G401.6 (cell line): ENCODE data around the gene BCAR1.

Source experiments
- FAIRE-seq: peaks from 2 replicates; lab custom pipeline; 2012; peaks lifted over from hg19 to GRCh38; lab: Jason Lieb, UNC

Gene BCAR1

DNA sequence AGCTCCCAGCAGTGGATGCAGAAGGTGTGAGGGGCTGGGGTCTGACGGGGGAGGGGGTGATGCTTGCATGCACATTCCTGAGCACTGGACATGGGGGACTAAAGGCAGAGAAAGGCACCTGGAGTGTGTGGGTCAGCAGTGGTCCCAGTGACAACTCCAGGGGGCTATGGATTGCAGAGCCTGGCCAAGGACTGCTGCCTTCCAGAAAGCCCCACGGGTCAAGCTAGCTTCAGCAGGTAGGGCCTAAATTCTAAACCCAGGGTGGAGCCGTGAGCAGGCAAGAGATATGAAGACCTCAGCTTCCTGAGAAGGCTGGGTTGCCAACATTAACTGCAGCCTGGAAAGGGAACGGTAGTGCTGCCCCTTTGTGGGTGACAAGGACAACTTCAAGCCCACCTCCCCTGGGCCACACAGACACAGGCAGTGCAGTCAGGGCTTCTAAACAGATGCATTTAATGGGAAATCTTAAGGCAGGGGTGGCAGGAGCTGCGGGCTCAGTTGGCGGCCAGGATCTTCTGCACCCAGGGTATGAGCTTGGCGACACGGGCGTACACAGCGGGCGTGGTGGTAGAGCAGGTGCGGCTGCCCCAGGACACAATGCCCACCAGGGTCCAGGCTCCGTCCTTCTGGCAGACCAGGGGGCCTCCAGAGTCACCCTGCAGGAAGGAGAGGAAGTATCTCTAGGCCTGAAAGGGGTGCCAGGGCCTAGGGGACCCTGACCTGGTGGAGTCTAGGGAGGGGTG is 47.6 kb downstream of the BCAR1 start:
- FAIRE-seq, result no peak

DNA sequence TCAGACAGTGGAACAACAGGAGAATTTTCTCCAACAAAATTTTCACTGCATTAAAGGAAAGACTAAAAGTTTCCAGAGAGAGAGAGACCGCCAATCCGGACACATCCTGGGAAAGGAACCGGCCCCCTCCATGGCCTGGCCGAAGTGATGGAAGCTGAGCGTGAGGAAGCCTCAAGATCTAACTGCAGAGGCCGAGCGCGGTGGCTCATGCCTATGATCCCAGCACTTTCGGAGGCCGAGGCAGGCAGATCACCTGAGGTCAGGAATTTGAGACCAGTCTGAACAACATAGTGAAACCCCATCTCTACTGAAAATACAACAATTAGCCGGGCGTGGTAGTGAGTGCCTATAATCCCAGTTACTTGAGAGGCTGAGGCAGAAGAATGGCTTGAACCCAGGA is 48.3 kb downstream of the BCAR1 start:
- no peak for FAIRE-seq

- no peak for FAIRE-seq
These were observed 49.3 kb downstream of the BCAR1 start for GRCh38 chr16:75202069-75202590.

GRCh38 chr16:75198135-75198600 is 53.3 kb downstream of the BCAR1 start:
- FAIRE-seq, result no peak

- FAIRE-seq, result no peak
These were observed 53.8 kb downstream of the BCAR1 start for GRCh38 chr16:75197522-75198134.

DNA sequence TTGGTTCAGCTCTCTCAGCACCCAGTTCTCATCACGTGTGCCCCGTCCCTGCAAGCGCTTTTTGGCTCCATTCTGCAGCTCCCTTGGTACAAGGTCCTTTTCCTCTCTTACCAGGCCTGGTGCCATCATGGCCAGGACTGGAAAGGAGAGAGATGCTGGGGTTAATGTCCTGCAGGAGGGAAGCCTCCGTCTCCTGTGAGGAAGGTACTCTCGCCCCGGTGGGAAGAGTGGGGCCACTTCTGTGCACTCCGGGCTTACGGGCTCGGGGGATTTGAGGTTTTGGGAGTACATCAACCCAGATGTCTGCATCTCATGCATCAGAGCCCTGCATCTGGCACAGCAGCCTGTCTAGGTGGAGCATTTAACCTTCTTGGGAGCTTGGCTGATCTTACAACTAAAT is 54.6 kb downstream of the BCAR1 start:
- FAIRE-seq, result no peak

GRCh38 chr16:75195811-75196790 is 55.3 kb downstream of the BCAR1 start:
- FAIRE-seq, result no peak

- no peak for FAIRE-seq
These were observed 57.5 kb downstream of the BCAR1 start for GRCh38 chr16:75193730-75194444.

DNA sequence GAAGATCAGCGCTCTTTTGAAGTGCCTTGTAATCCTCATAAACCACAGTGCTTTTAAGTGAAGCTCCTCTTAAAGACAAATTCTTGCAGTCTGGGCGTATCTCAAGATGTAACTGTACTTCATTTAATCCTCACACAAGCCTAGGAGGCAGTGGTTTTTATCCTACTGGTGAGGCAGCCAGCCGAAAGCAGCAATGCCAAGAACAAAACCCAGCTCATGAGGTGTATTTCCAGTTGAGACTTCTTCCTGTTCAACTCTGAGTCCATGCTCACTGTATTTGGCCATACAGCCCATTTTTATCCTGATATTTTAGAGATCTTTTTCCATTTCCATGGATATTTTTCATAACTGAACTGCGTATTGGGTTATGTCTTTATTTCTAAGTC is 58.2 kb downstream of the BCAR1 start:
- FAIRE-seq, result no peak

- no peak for FAIRE-seq
These were observed 58.7 kb downstream of the BCAR1 start for GRCh38 chr16:75192606-75193264.

DNA sequence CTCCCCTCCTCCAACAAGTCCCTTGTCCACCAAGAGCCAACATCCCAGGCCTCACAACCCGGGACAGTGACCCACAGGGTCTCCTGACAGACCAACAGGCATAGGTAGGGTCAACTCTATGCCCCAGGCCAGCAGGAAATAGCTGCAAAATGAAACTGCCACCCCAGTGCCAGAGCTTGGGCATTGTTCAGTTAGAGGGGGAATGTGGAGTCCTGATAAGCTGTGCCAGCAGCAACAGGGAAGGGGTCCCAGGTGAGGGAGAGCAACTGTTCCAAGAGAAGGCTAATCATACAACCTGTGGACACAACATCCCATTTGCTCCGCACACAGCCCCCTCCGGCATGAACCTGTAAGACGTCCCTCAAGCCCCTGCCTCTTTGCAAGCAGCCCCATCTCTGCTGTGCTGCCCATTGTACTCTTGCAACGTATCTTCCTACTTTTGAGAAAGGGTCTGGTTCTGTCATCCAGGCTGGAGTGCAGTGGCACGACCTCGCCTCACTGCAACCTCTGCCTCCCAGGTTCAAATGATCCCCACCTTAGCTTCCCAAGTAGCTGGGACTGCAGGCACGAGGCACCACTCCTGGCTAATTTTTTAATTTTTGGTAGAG is 61.7 kb downstream of the BCAR1 start:
- no peak for FAIRE-seq

DNA sequence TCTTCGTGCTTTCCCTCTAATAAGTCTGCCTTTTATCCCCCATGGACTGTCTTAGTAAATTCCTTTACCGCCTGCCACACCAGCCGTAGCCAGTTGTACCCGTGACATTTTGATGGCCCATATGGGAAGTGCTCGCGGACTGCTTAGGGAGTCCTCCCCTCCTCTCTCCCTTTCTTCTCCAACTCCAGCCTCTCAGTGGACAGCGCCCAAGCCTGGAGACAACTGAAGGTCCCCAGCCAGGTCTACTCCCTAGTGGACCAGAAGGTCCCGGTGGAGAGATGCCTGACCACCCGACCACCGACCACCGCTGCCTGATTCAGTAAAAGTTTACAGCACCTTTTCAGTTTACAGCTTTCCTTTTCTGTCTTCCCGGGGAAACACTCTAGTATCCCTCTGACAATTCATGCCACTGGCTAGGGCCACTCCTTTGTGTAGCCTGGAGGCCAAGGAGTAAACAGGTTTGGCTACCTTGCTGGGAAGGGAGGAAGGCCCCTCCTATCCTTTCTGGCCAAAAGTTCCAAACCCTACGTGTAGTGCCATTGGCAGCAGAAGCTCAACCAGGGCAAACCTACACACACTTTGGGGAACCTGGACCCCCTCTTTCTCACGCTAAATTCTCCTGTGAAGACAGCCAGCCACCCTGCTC is 62.5 kb downstream of the BCAR1 start:
- FAIRE-seq, result no peak

GRCh38 chr16:75181630-75182029 is 69.8 kb downstream of the BCAR1 start:
- no peak for FAIRE-seq

- FAIRE-seq, result no peak
These were observed 72.2 kb downstream of the BCAR1 start for GRCh38 chr16:75179208-75179607.
